Thyroid gland (tissue), 4 donors: Measurements from ENCODE around the gene SHROOM3. TPM values are rescaled to one million over a fixed set of nuclear protein-coding genes. Genes with fewer than 3 reads are reported as not detected.

Source experiments
- DNase-seq, 2 donors: peaks; one replicate each; pipeline ENCODE4 v3.0.0-alpha.2; 2019
- H3K27ac ChIP-seq, 3 donors: fragments of 200-600 bp; sonication (generic); 1 replicate in 2 of 3; 2 replicates in 1 of 3; pipeline ENCODE4 v1.5.1; 2016 to 2019; ENCODE audit warnings: mild to moderate bottlenecking in 1 of 3, moderate library complexity in 1 of 3
- H3K27me3 ChIP-seq: fragments of 200-600 bp; sonication (generic); one replicate; pipeline ENCODE4 v1.5.1; 2019
- H3K36me3 ChIP-seq, 2 donors: fragments of 200-600 bp; sonication (generic); one replicate each; pipeline ENCODE4 v1.5.1; 2016 to 2019
- H3K4me1 ChIP-seq, 2 donors: fragments of 200-600 bp; sonication (generic); one replicate each; pipeline ENCODE4 v1.5.1; 2017 to 2019
- H3K4me3 ChIP-seq, 3 donors: fragments of 200-600 bp; sonication (generic); replicated peaks in 1 of 3; 1 replicate in 2 of 3; 2 replicates in 1 of 3; pipeline ENCODE4 v1.5.1; 2016; ENCODE audit warnings: mild to moderate bottlenecking in 1 of 3
- H3K9me3 ChIP-seq: fragments of 200-600 bp; sonication (generic); one replicate; pipeline ENCODE4 v1.5.1; 2017
- CTCF ChIP-seq, 6 experiments: fragments of 200-600 bp in 3 of 6; fragments of 450-650 bp in 3 of 6; sonication (generic) in 3 of 6; IDR thresholded peaks; one replicate each; pipeline ENCODE4 v1.5.1; 2016 to 2019; ENCODE audit warnings: antibody characterized with exemption in 6 of 6, mild to moderate bottlenecking in 2 of 6, inconsistent platforms in 1 of 6, moderate library complexity in 1 of 6
- POLR2A ChIP-seq, 2 donors: fragments of 450-650 bp; IDR thresholded peaks; one replicate each; pipeline ENCODE4 v1.6.1; 2017; ENCODE audit warnings: antibody characterized with exemption in 2 of 2, mild to moderate bottlenecking in 2 of 2, moderate library complexity in 1 of 2
- WGBS, 2 donors: methylation state at CpG; one replicate each; pipeline ENCODE4 v1.1.5; 2017; 5-methylcytosine and 5-hydroxymethylcytosine counted together
- intact Hi-C: fragments of 100-400 bp; cut with DNase I; formaldehyde crosslinking; loops from one replicate; pipeline ENCODE4 v1.15.1; 2023
- total RNA-seq, 4 donors: library from RNA; depleted of rRNA; stranded (reverse); fragments of >200 nt; gene quantifications; one replicate each; pipeline ENCODE4 v1.2.3, GENCODE V29; 2016

SHROOM3 gene
- total RNA-seq, 4 donors from 2014 or later: 41.7 to 77.8 (median 62.0) TPM

- intact Hi-C loops: no loop called here
- H3K36me3 ChIP-seq: no peaks in the 10 kb centered on the region
- DNase-seq: no peak
- no peak overlapping the region for H3K4me3 ChIP-seq
- WGBS, 2 donors: 88 to 91% methylated on average over 2 of the region's 2 CpGs
- TF ChIP-seq POLR2A (IDR thresholded peaks at IDR 0.05) (no peak), CTCF (IDR thresholded peaks at IDR 0.05) (no peak)
- H3K9me3 ChIP-seq: no peaks in the 10 kb centered on the region
- H3K4me1 ChIP-seq: no peaks in the 10 kb centered on the region
- H3K27me3 ChIP-seq: no peaks in the 10 kb centered on the region
- no peak overlapping the region for H3K27ac ChIP-seq
Measured at GRCh38 chr4:76651616-76652015, 216.6 kb downstream of the SHROOM3 start.

GRCh38 chr4:76652389-76652788 lies 217.4 kb downstream of the SHROOM3 start:
- H3K4me1 ChIP-seq: no peaks in the 10 kb centered on the region
- H3K27ac ChIP-seq: no peak overlapping the region
- no peak for TF ChIP-seq CTCF (IDR thresholded peaks at IDR 0.05)
- TF ChIP-seq POLR2A (IDR thresholded peaks at IDR 0.05): no peak
- intact Hi-C loops: no loop called here
- H3K36me3 ChIP-seq: no peaks in the 10 kb centered on the region
- no peak overlapping the region for H3K4me3 ChIP-seq
- 84 to 87% methylated on average over 1 of the region's 1 CpG for WGBS, 2 donors
- no peaks in the 10 kb centered on the region for H3K9me3 ChIP-seq
- no peak for DNase-seq
- H3K27me3 ChIP-seq: no peaks in the 10 kb centered on the region

GRCh38 chr4:76654084-76654483 lies 219.1 kb downstream of the SHROOM3 start:
- Histone ChIP-seq H3K27me3 (no peaks in the 10 kb centered on the region), H3K4me1 (no peaks in the 10 kb centered on the region), H3K4me3 (no peak overlapping the region), H3K9me3 (no peaks in the 10 kb centered on the region), H3K27ac (no peak overlapping the region), H3K36me3 (no peaks in the 10 kb centered on the region)
- no peak for DNase-seq
- intact Hi-C loops: no loop called here
- TF ChIP-seq CTCF (IDR thresholded peaks at IDR 0.05) (no peak), POLR2A (IDR thresholded peaks at IDR 0.05) (no peak)
- 87 to 92% methylated on average over 6 of the region's 6 CpGs for WGBS, 2 donors

- no peak overlapping the region for H3K4me3 ChIP-seq
- no peaks in the 10 kb centered on the region for H3K27me3 ChIP-seq
- DNase-seq: no peak
- no peak overlapping the region for H3K27ac ChIP-seq
- H3K4me1 ChIP-seq: no peaks in the 10 kb centered on the region
- intact Hi-C loops: no loop called here
- no peaks in the 10 kb centered on the region for H3K9me3 ChIP-seq
- no peak for TF ChIP-seq CTCF (IDR thresholded peaks at IDR 0.05)
- no peaks in the 10 kb centered on the region for H3K36me3 ChIP-seq
Measured at GRCh38 chr4:76654791-76655190, 219.8 kb downstream of the SHROOM3 start.

GRCh38 chr4:76655566-76656479 lies 220.8 kb downstream of the SHROOM3 start:
- WGBS, 2 donors: 77 to 82% methylated on average over 6 of the region's 6 CpGs

More at GRCh38 chr4:76655566-76656479, 220.8 kb downstream of the SHROOM3 start:
- H3K36me3 ChIP-seq: no peaks in the 10 kb centered on the region
- no peak for DNase-seq
- no peaks in the 10 kb centered on the region for H3K27me3 ChIP-seq
- TF ChIP-seq POLR2A (IDR thresholded peaks at IDR 0.05): no peak
- TF ChIP-seq CTCF (IDR thresholded peaks at IDR 0.05): no peak
- H3K4me1 ChIP-seq: no peaks in the 10 kb centered on the region
- intact Hi-C loops: no loop called here
- no peak overlapping the region for H3K27ac ChIP-seq
- no peak overlapping the region for H3K4me3 ChIP-seq
- no peaks in the 10 kb centered on the region for H3K9me3 ChIP-seq
